Kidney (tissue), 14 donors: Measurements from ENCODE around the gene TIMP4. TPM values are rescaled to one million over a fixed set of nuclear protein-coding genes. Genes with fewer than 3 reads are reported as not detected.

Experiments used
- DNase-seq, 5 donors: peaks; one replicate each; pipeline ENCODE4 v3.0.0-alpha.2; 2013 to 2020
- FAIRE-seq: peaks from 2 replicates; lab custom pipeline; 2012; peaks lifted over from hg19 to GRCh38; lab: Jason Lieb, UNC
- H3K27ac ChIP-seq, 2 donors: one replicate each; pipeline ENCODE4 v1.7.0; 2013; ENCODE audit warnings: low read depth in 2 of 2, low read length in 2 of 2, inconsistent platforms in 1 of 2
- H3K27me3 ChIP-seq: one replicate; pipeline ENCODE4 v1.7.1; 2013; ENCODE audit warnings: low read length, inconsistent platforms; ENCODE audit not compliant: control insufficient read depth, insufficient read depth
- H3K36me3 ChIP-seq, 3 donors: one replicate each; pipeline versions ENCODE4 v1.7.0 to v1.7.1; 2013; ENCODE audit warnings: low read length in 3 of 3, control low read depth in 1 of 3, inconsistent platforms in 1 of 3; ENCODE audit not compliant: insufficient read depth in 3 of 3, control insufficient read depth in 2 of 3
- H3K4me1 ChIP-seq, 3 donors: one replicate each; pipeline versions ENCODE4 v1.7.0 to v1.7.1; 2013; ENCODE audit warnings: low read length in 3 of 3, inconsistent platforms in 1 of 3, low read depth in 1 of 3; ENCODE audit not compliant: control insufficient read depth in 2 of 3, insufficient read depth in 2 of 3
- H3K4me3 ChIP-seq, 3 donors: one replicate each; pipeline versions ENCODE4 v1.7.0 to v1.8.1; 2013; ENCODE audit warnings: low read length in 3 of 3, control low read depth in 1 of 3, inconsistent platforms in 1 of 3
- H3K9ac ChIP-seq, 3 donors: one replicate each; pipeline versions ENCODE4 v1.7.0 to v1.7.1; 2013; ENCODE audit warnings: low read length in 3 of 3, control low read depth in 1 of 3, inconsistent platforms in 1 of 3
- H3K9me3 ChIP-seq, 3 donors: one replicate each; pipeline versions ENCODE4 v1.7.0 to v1.7.1; 2013; ENCODE audit warnings: low read length in 3 of 3, control low read depth in 1 of 3, inconsistent platforms in 1 of 3; ENCODE audit not compliant: control insufficient read depth in 2 of 3, insufficient read depth in 1 of 3
- CTCF ChIP-seq: IDR thresholded peaks from 3 replicates; pipeline ENCODE4 v1.5.1; 2012; ENCODE audit warnings: mild to moderate bottlenecking, moderate library complexity, borderline replicate concordance; ENCODE audit not compliant: insufficient read depth; ENCODE audit errors: extremely low read depth
- intact Hi-C: fragments of 100-400 bp; cut with DNase I; formaldehyde crosslinking; loops from one replicate; pipeline ENCODE4 v1.11.1; 2022
- polyA plus RNA-seq: library from polyadenylated mRNA; stranded (reverse); fragments of 350-450 nt; fragmentation: Illumina TruSeq; extraction: RNeasy Lipid Tissue Mini Kit (QIAGEN cat#74804); gene quantifications from one replicate; pipeline ENCODE4 v1.2.3, GENCODE V29; 2014; ENCODE audit warnings: low read depth, low replicate concordance; ENCODE audit not compliant: insufficient read depth
- total RNA-seq: library from RNA; stranded (reverse); fragmentation: NEBNext Ultra II Directional; extraction: Animal tissue kit (Norgen Biotek cat#: 25700); gene quantifications from one replicate; pipeline ENCODE4 v1.2.1, GENCODE V29; 2021
- donor health status: control.
- donor health status: control.
- donor health status: control.
- donor health status: control.
- donor health status: control.
- donor health status: DM: yes; HTN: yes; CAD: no.
- donor health status: Normal renal cell carcinoma (clear cell type).

Gene TIMP4
- total and polyA plus RNA-seq, 2 donors from 2014 or later: 2.4 to 7.6 TPM

DNA sequence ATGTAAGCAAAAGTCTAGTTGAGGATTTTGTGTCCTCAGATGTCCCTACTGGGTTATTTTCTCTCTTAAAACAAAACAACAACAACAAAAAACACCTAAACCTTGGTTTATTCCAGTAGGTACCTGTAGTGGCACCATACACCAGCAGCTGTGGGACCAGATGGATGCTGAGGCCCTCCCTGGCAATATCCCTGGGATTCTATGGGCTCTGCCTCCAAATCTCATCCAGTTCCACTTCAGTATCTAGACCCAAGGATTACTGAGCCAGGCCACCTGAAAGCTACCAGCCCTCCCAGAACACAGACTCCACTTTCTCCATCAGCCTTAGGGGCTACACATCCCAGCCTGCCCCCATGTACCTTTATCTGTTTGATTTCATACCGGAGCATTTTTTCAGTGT is 1.7 kb downstream of the TIMP4 start:
- Histone ChIP-seq H3K9me3 (no peaks in the 10 kb centered on the region), H3K4me1 (peaks cover 0 to 4% (median 0%) of the 10 kb centered on the region in 3 donors), H3K27me3 (no peaks in the 10 kb centered on the region), H3K27ac (no peak overlapping the region), H3K4me3 (no peak overlapping the region), H3K9ac (no peak overlapping the region), H3K36me3 (no peaks in the 10 kb centered on the region)
- intact Hi-C loops: no loop called here
- TF ChIP-seq CTCF: no peak
- FAIRE-seq (no peak), DNase-seq (no peak)

- H3K27me3 ChIP-seq: no peaks in the 10 kb centered on the region
- H3K4me1 ChIP-seq: peaks cover 0 to 4% (median 0%) of the 10 kb centered on the region in 3 donors
- no peaks in the 10 kb centered on the region for H3K36me3 ChIP-seq
- FAIRE-seq (no peak), DNase-seq (no peak)
- H3K9me3 ChIP-seq: no peaks in the 10 kb centered on the region
- no peak for TF ChIP-seq CTCF
- H3K4me3 ChIP-seq: no peak overlapping the region
- H3K9ac ChIP-seq: no peak overlapping the region
- intact Hi-C loops: no loop called here
- no peak overlapping the region for H3K27ac ChIP-seq
Measured at GRCh38 chr3:12155828-12156227, 2.9 kb downstream of the TIMP4 start.

- peaks cover 0 to 4% (median 0%) of the 10 kb centered on the region in 3 donors for H3K4me1 ChIP-seq
- H3K27ac ChIP-seq: no peak overlapping the region
- DNase-seq (no peak), FAIRE-seq (no peak)
- no peaks in the 10 kb centered on the region for H3K9me3 ChIP-seq
- TF ChIP-seq CTCF: no peak
- no peaks in the 10 kb centered on the region for H3K36me3 ChIP-seq
- H3K27me3 ChIP-seq: no peaks in the 10 kb centered on the region
- no peak overlapping the region for H3K9ac ChIP-seq
- no peak overlapping the region for H3K4me3 ChIP-seq
- intact Hi-C loops: no loop called here
Measured at GRCh38 chr3:12155264-12155663, 3.4 kb downstream of the TIMP4 start.

GRCh38 chr3:12154151-12154550 is 4.6 kb downstream of the TIMP4 start:
- H3K36me3 ChIP-seq: no peaks in the 10 kb centered on the region
- no peak for DNase-seq
- TF ChIP-seq CTCF: no peak
- H3K4me3 ChIP-seq: no peak overlapping the region
- H3K9ac ChIP-seq: no peak overlapping the region
- peaks cover 0 to 3% (median 0%) of the 10 kb centered on the region in 3 donors for H3K4me1 ChIP-seq
- intact Hi-C loops: no loop called here
- no peak overlapping the region for H3K27ac ChIP-seq
- H3K27me3 ChIP-seq: no peaks in the 10 kb centered on the region
- no peak for FAIRE-seq
- no peaks in the 10 kb centered on the region for H3K9me3 ChIP-seq
